Germinal center (tissue), 1 donor: ENCODE results near the gene FLOT1.
A peak's percentile ranks its signal among the peaks of the same experiment; 100 is the strongest.
"Not testable (repeated sequence)": the region's sequence is repeated elsewhere in the genome, so short reads cannot be mapped to it uniquely, and the experiment has no call there.

Experiments used
- DNase-seq: peaks from one replicate; pipeline ENCODE4 v3.0.0; 2012; ENCODE audit warnings: mixed read lengths, low spot score

The FLOT1 gene

DNA sequence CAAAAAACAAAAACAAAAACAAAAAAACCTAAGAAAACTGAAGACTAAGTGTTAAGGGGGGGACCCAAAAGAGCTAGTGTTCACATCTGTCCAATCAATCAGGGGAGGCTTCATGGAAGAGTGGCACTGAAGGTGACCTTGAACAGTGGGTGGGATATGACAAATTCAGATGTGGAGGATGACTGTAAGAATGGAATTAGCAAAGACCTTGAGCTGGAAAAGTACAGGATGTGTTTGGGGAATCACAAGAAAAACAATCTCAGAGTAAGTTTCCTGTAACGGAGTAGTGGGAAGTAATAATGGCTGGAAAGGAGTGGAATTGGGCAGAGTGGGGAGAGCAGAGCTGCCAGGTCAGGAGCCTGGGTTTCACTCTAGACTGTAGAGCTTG lies 4.8 kb upstream of the FLOT1 start:
- DNase-seq: no peak

- DNase-seq: peak; percentile 75
Measured at GRCh38 chr6:30744054-30744805, 1.7 kb upstream of the FLOT1 start, which contains the start of gene IER3. IER3 (minus strand) TSS chr6:30744547; CDS start chr6:30744518, 29 bp downstream.

- DNase-seq: peak; percentile 46
Measured at GRCh38 chr6:30743099-30744053, 889 bp upstream of the FLOT1 start.

- no peak for DNase-seq
Measured at GRCh38 chr6:30741789-30742315, 635 bp downstream of the FLOT1 start.

GRCh38 chr6:30741063-30741779 lies 1.3 kb downstream of the FLOT1 start:
- DNase-seq: no peak

DNA sequence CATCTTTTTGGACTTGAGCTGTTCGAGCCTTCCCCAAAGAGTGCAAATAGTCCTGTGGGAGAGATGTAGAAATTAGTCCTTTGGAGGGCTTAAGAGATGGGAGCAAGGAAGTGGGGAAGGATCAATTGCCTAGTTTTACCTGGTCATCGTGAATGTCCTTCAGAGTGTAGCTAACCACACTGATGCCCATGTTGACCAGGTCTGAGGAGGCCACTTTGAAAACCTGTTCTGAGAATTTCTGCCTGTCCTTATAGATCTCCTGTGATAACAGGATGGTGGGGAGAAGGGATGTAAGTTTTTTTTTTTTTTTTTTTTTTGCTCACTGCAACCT lies 2.0 kb downstream of the FLOT1 start:
- no peak for DNase-seq

- DNase-seq: no peak
Measured at GRCh38 chr6:30738532-30738931, 4.0 kb downstream of the FLOT1 start.

DNA sequence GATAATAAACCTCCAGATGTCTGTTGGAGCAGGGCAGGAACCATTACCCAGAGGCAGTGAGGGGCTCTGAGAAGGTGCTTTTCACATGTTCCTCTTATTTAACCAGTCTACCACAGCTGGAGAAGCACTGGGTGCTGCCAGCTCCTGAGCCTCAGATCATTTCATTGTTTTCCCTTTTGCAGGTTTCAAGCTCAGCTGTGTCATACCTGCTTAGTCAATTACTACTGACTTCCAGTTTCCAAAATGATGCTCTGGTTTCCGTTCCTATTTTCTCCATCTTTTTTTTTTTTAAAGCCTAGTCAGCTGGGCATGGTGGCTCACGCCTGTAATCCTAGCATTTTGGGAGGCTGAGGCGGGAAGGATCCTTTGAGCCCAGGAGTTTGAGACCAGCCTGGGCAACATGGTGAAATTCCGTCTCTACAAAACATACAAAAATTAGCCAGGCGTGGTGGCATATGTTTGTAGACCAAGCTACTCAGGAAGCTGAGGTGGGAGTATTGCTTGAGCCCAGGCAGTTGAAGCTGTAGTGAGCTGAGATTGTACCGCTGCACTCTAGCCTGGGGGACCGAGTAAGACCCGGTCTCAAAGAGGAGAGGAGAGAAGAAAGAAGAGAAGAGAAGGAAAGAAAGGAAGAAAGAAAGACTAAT lies 6.7 kb downstream of the FLOT1 start:
- DNase-seq: no peak

GRCh38 chr6:30732237-30732943 lies 10.1 kb downstream of the FLOT1 start:
- no peak for DNase-seq

DNA sequence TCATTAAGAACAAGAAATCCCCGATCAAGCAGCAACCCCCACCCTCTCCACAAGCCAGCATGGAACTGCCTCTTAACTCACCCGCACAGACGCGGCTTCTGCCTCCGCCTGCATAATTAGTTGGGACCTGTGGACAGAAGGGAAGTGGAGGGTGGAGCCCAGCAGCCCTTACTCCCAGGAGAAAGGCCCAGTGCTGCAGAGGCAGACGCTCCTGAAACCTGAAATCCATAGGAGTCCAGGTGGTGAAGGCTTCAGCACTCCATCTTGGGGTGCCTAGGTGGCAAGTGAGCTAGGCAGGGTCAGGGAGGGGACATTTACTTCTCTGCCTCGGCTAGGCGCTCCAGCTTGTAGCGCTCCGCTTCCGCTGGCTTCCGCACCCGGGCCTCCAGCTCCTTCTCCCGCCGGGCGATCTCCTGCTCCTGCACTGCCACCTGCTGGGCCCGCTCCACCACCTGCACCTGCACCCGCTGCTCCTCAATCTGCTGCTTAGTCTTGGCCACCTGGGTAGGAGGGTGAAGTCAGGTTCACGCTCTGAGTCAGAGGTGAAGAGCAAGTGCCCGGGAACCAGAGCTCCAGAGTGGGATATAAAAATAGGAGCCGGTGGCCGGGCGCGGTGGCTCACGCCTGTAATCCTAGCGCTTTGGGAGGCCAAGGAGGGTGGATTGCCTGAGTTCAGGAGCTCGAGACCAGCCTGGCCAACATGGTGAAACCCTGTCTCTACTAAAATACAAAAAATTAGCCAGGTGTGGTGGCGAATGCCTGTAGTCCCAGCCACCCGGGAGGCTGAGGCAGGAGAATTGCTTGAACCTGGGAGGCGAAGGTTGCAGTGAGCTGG lies 11.7 kb downstream of the FLOT1 start:
- DNase-seq: peak; percentile 79

- no peak for DNase-seq
Measured at GRCh38 chr6:30727920-30728553, 14.4 kb downstream of the FLOT1 start.

- DNase-seq: no peak
Measured at GRCh38 chr6:30726506-30727413, 15.7 kb downstream of the FLOT1 start.

- no peak for DNase-seq
Measured at GRCh38 chr6:30725713-30726505, 16.6 kb downstream of the FLOT1 start.

GRCh38 chr6:30724906-30725667 lies 17.4 kb downstream of the FLOT1 start:
- DNase-seq: no peak

GRCh38 chr6:30723843-30724741 lies 18.4 kb downstream of the FLOT1 start:
- not testable (repeated sequence) for DNase-seq
